NT2/D1 (cell line): ENCODE data around the gene CIROP.

ENCODE experiments used
- DNase-seq: peaks from one replicate; pipeline ENCODE4 v3.0.0-alpha.2; 2011; ENCODE audit warnings: low read depth, low spot score
- H3K27me3 ChIP-seq: 2 replicates; pipeline ENCODE4 v1.6.0; 2011; ENCODE audit warnings: mild to moderate bottlenecking; ENCODE audit not compliant: insufficient read length, insufficient read depth
- H3K36me3 ChIP-seq: 2 replicates; pipeline ENCODE4 v1.6.1; 2011; ENCODE audit warnings: mild to moderate bottlenecking, low read length, mixed read lengths; ENCODE audit not compliant: insufficient read depth, insufficient read length
- H3K4me1 ChIP-seq: 2 replicates; pipeline ENCODE4 v1.5.1; 2011; ENCODE audit not compliant: insufficient read depth, insufficient read length
- H3K4me3 ChIP-seq: 2 replicates; pipeline ENCODE4 v1.5.1; 2011; ENCODE audit warnings: low read depth; ENCODE audit not compliant: insufficient read length
- H3K9ac ChIP-seq: 2 replicates; pipeline ENCODE4 v1.6.0; 2011; ENCODE audit warnings: low read depth; ENCODE audit not compliant: insufficient read length
- H3K9me3 ChIP-seq: 2 replicates; pipeline ENCODE4 v1.5.1; 2011; ENCODE audit warnings: mild to moderate bottlenecking, low read length; ENCODE audit not compliant: insufficient read depth
- SUZ12 ChIP-seq: IDR thresholded peaks from 2 replicates; pipeline ENCODE4 v1.6.1; 2011; ENCODE audit not compliant: insufficient read length, insufficient read depth; ENCODE audit errors: extremely low read depth
- YY1 ChIP-seq: IDR thresholded peaks from 2 replicates; pipeline ENCODE4 v1.6.1; 2011; ENCODE audit not compliant: insufficient read length, insufficient read depth
- ZNF274 ChIP-seq: IDR thresholded peaks from 2 replicates; pipeline ENCODE4 v1.6.1; 2011; ENCODE audit warnings: mild to moderate bottlenecking, low read depth, low read length

CIROP gene

DNA sequence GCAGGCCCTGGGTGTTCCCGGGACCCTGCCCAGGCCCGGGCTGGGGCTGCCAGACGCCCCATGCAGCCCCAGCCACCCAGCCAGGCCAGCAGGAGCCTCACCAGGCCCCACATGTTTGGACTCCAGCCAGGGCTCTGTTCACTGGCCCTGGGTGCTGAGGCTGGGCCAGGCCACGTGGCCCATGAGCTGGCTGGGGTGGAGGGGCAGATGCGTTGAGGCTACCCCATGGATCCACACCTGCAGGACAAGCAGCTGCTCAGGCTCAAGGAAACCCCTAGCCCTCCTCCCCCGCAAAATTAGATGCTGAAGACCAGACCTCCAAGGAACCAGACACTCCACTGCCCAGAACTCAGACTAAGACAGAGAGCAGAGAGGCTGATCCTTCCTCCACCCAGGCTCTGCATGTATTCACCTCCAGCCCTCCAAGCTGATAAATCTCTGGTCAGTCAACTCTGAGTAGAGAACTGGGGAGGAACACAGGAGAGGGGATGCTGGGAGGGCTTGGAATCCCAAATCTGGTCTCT lies 49.1 kb downstream of the CIROP start:
- Histone ChIP-seq H3K4me3 (no peak overlapping the region), H3K27me3 (no peaks in the 10 kb centered on the region), H3K9ac (no peak overlapping the region), H3K36me3 (peaks cover 72% of the 10 kb centered on the region), H3K4me1 (peaks cover 5% of the 10 kb centered on the region), H3K9me3 (no peaks in the 10 kb centered on the region)
- no peak for DNase-seq
- TF ChIP-seq SUZ12 = no peak
- TF ChIP-seq YY1 = no peak
- TF ChIP-seq ZNF274 = no peak

DNA sequence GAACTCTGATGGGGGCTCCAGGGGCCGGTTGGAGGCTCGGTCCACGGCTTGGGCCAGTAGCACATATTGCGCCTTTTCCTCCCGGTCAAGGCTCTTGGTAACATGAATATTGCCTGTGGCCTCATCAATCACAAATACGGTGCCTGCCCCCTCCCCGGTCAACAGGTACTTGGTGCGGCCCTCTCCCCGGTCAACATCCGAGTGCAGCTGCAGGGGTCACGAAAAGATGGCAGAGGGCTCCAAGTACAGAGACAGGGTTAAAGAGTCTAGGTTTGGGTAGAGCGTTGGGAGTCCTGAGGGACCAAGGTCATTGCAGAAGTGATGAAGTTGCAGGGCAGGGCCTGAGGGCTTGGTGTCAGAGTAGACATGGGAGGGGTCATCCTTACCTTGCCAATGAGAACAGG lies 49.6 kb downstream of the CIROP start:
- Histone ChIP-seq H3K27me3 (no peaks in the 10 kb centered on the region), H3K9me3 (no peaks in the 10 kb centered on the region), H3K4me3 (no peak overlapping the region), H3K9ac (no peak overlapping the region), H3K36me3 (peaks cover 72% of the 10 kb centered on the region), H3K4me1 (peaks cover 5% of the 10 kb centered on the region)
- no peak for DNase-seq
- TF ChIP-seq YY1 (no peak), SUZ12 (no peak), ZNF274 (no peak)

DNA sequence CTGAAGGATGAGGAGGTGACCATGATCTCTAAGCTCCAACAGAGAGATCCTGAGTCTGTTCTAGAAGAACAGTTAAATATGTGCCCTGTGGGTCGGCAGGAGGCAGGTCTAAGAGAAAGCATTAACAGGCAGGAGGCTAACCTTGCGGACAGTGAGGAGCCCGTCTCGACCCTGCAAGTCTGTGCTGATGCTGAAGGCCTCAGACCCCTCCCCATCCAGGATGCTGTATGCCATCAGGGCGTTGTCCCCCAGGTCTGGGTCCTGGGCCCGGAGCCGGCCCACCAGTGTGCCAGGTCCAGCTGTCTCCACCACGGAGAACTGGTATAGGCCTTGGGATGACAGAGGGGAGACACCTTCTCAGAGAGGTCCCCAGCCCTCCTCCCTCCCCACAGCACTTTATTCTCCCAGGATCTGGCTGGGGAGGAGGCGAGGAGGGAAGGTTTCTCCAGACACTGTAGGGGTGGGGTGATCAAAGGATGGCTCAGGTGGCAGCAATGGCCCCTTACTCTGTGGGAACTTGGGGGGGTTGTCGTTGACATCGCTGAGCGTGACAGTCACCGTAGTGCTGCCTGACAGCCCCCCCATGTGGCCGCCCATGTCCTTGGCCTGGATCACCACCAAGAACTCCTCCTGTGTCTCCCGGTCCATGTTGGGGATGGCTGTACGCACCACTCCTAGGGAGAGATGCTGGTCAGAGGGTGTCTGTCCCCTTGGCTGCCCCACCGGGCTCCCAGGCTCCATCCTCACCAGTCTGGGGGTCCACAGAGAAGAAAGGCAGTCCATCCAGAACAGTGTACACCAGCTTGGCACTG lies 50.6 kb downstream of the CIROP start:
- Histone ChIP-seq H3K9me3 (no peaks in the 10 kb centered on the region), H3K4me3 (no peak overlapping the region), H3K9ac (no peak overlapping the region), H3K4me1 (peaks cover 5% of the 10 kb centered on the region), H3K36me3 (peaks cover 74% of the 10 kb centered on the region), H3K27me3 (no peaks in the 10 kb centered on the region)
- no peak for DNase-seq
- TF ChIP-seq ZNF274 (no peak), SUZ12 (no peak), YY1 (no peak)

DNA sequence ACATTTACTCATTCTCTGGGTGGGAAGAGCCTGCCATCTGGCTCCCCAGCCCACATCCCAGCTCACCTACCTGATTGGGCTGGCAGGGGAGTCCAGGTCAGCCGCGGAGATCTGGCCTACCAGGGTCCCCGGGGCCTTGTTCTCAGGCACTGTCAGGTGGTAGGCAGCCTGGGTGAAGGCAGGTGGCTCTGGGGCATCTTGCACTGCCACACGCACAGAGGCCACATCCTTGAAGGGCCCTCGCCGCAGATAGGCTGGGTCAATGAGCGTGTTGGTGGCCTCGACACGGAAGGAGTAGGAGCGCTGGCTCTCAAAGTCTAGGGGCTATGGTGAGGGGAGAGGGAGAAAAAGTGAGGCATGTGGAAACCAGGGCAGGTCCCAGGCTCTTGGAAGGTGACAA lies 51.4 kb downstream of the CIROP start:
- H3K27me3 ChIP-seq = no peaks in the 10 kb centered on the region
- peaks cover 73% of the 10 kb centered on the region for H3K36me3 ChIP-seq
- no peaks in the 10 kb centered on the region for H3K9me3 ChIP-seq
- H3K4me1 ChIP-seq = peaks cover 5% of the 10 kb centered on the region
- no peak for DNase-seq
- peak overlapping the region; percentile 10 for H3K9ac ChIP-seq
- H3K4me3 ChIP-seq = no peak overlapping the region
- TF ChIP-seq YY1 (no peak), SUZ12 (no peak), ZNF274 (no peak)

DNA sequence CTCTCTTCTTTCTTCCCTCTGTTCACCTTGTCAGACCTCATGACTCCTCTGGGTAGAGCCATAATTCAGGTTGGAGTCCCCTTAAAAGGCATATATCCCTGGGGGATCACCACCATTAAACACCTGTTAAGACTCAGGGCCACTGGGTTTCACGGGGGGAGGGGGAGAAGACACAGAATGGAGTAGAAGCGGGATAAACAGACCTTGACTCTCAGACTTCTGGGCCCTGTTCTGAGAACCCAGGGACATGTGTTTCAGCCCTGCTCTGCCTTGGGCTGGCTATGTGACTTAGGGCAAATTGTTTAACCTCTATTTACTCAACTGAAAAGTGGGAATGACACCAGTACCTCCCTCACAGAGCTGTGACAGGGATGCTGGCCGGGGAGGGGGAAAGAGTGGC lies 52.1 kb downstream of the CIROP start:
- no peak overlapping the region for H3K4me3 ChIP-seq
- H3K36me3 ChIP-seq = peaks cover 72% of the 10 kb centered on the region
- DNase-seq = no peak
- peaks cover 5% of the 10 kb centered on the region for H3K4me1 ChIP-seq
- no peaks in the 10 kb centered on the region for H3K27me3 ChIP-seq
- H3K9me3 ChIP-seq = no peaks in the 10 kb centered on the region
- TF ChIP-seq SUZ12 (no peak), YY1 (no peak), ZNF274 (no peak)
- peak overlapping the region; percentile 10 for H3K9ac ChIP-seq

DNA sequence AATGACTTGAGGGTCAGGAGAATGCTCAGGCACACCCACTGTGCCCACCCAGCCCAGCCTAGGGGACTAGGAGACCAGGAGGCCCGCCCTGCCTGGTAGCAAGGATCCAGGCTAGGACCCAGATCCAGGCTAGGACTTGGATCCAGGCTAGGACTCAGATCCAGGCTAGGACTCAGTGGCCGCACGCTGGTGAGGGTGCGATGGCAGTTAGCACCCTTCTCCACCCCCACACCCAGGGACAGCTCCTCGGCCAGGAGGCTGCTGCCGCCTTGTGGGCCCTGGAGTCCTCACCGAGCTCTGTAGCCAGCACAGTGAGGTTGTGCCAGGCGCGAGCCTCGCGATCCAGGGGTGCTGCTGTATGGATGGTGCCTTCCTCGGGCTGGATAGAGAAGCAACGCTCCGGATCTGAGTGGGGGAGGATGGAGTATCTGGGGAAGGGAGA lies 52.6 kb downstream of the CIROP start:
- TF ChIP-seq ZNF274 (no peak), SUZ12 (no peak), YY1 (no peak)
- Histone ChIP-seq H3K4me1 (peaks cover 5% of the 10 kb centered on the region), H3K9me3 (no peaks in the 10 kb centered on the region), H3K36me3 (peaks cover 72% of the 10 kb centered on the region), H3K27me3 (no peaks in the 10 kb centered on the region), H3K4me3 (no peak overlapping the region), H3K9ac (no peak overlapping the region)
- no peak for DNase-seq
